IMR-90 (cell line): ENCODE measurements around the gene QDPR. TPM values are rescaled to one million over a fixed set of nuclear protein-coding genes. Genes with fewer than 3 reads are reported as not detected.

Experiments used
- ATAC-seq: fragments of 200-7000 bp; cut with Tn5 transposase; 2 replicates; pipeline ENCODE4 v1.9.1; 2020; ENCODE audit warnings: low read depth, mild to moderate bottlenecking, moderate library complexity
- BruUV-seq: library from RNA; stranded (reverse); fragments of 400-500 nt; replicated peaks from 2 replicates; lab custom pipeline; 2021; lab: Mats Ljungman, UMichigan
- CTCF ChIA-PET: fragments of 300-600 bp; formaldehyde crosslinking; extraction: SDS; loops from one replicate; lab custom pipeline; 2021; ENCODE audit warnings: antibody characterized with exemption; lab: Yijun Ruan, JAX
- POLR2A ChIA-PET: fragments of 300-600 bp; sonication (Branson Sonifier 250); formaldehyde crosslinking; loops from one replicate; lab custom pipeline; 2022; ENCODE audit warnings: antibody characterized with exemption; ENCODE audit not compliant: unreplicated experiment; lab: Charles Lee
- DNase-seq: peaks from one replicate; pipeline ENCODE4 v3.0.0; 2013
- H2AFZ ChIP-seq: replicated peaks from 2 replicates; pipeline ENCODE3; 2013; ENCODE audit warnings: low read length, mild to moderate bottlenecking; ENCODE audit not compliant: poor library complexity
- H2AK5ac ChIP-seq: 2 replicates; pipeline ENCODE4 v1.6.1; 2013; ENCODE audit warnings: low read depth, low read length, inconsistent platforms
- H2AK9ac ChIP-seq: replicated peaks from 2 replicates; pipeline ENCODE3; 2013; ENCODE audit warnings: mild to moderate bottlenecking, low read depth, low read length, moderate library complexity; ENCODE audit not compliant: poor library complexity
- H2BK120ac ChIP-seq: 2 replicates; pipeline ENCODE4 v1.6.1; 2013; ENCODE audit warnings: low read depth, low read length, inconsistent platforms
- H2BK15ac ChIP-seq: 3 replicates; pipeline ENCODE4 v1.6.1; 2013; ENCODE audit warnings: low read depth, low read length, inconsistent platforms
- H2BK20ac ChIP-seq: 2 replicates; pipeline ENCODE4 v1.6.1; 2013; ENCODE audit warnings: low read depth, mild to moderate bottlenecking, inconsistent platforms, low read length, moderate library complexity
- H2BK5ac ChIP-seq: 2 replicates; pipeline ENCODE4 v1.6.1; 2013; ENCODE audit warnings: mild to moderate bottlenecking, low read depth, low read length, inconsistent platforms; ENCODE audit not compliant: poor library complexity, severe bottlenecking
- H3K14ac ChIP-seq: replicated peaks from 2 replicates; pipeline ENCODE4 v1.6.1; 2013; ENCODE audit warnings: low read depth, low read length, inconsistent platforms
- H3K18ac ChIP-seq: 2 replicates; pipeline ENCODE4 v1.6.1; 2013; ENCODE audit warnings: low read depth, low read length, control low read depth
- H3K23ac ChIP-seq: 2 replicates; pipeline ENCODE4 v1.6.1; 2013; ENCODE audit warnings: low read depth, low read length, inconsistent platforms
- H3K27ac ChIP-seq: 2 replicates; pipeline ENCODE4 v1.5.1; 2013; ENCODE audit warnings: mild to moderate bottlenecking, control low read depth, low read length; ENCODE audit not compliant: insufficient read depth
- H3K27me3 ChIP-seq: 2 replicates; pipeline ENCODE4 v1.6.1; 2013; ENCODE audit warnings: low read length; ENCODE audit not compliant: control insufficient read depth, insufficient read depth
- H3K36me3 ChIP-seq: 2 replicates; pipeline ENCODE4 v1.6.1; 2013; ENCODE audit warnings: low read length, mixed read lengths; ENCODE audit not compliant: control insufficient read depth, insufficient read depth
- H3K4ac ChIP-seq: 2 replicates; pipeline ENCODE4 v1.6.1; 2013; ENCODE audit warnings: low read depth, low read length, inconsistent platforms
- H3K4me1 ChIP-seq: 2 replicates; pipeline ENCODE4 v1.6.1; 2013; ENCODE audit warnings: low read length, mixed read lengths; ENCODE audit not compliant: control insufficient read depth, insufficient read depth
- H3K4me2 ChIP-seq: 2 replicates; pipeline ENCODE4 v1.6.1; 2013; ENCODE audit warnings: low read depth, mild to moderate bottlenecking, control low read depth, low read length, moderate library complexity
- H3K4me3 ChIP-seq: 2 replicates; pipeline ENCODE4 v1.5.1; 2013; ENCODE audit warnings: low read depth, mild to moderate bottlenecking, control low read depth, low read length, moderate library complexity; ENCODE audit not compliant: insufficient read depth
- H3K56ac ChIP-seq: 2 replicates; pipeline ENCODE4 v1.6.1; 2013; ENCODE audit warnings: low read length, inconsistent platforms; ENCODE audit not compliant: insufficient read depth; ENCODE audit errors: extremely low read depth
- H3K79me1 ChIP-seq, 2 experiments: 2 replicates each; pipeline ENCODE4 v1.6.1; 2013; ENCODE audit warnings: low read length in 2 of 2, inconsistent platforms in 1 of 2, low read depth in 1 of 2
- H3K9ac ChIP-seq: 2 replicates; pipeline ENCODE4 v1.6.1; 2013; ENCODE audit warnings: low read depth, low read length, control low read depth
- H3K9me1 ChIP-seq: 2 replicates; pipeline ENCODE4 v1.6.1; 2013; ENCODE audit warnings: low read length, inconsistent platforms; ENCODE audit not compliant: insufficient read depth
- H3K9me3 ChIP-seq: 2 replicates; pipeline ENCODE4 v1.6.1; 2013; ENCODE audit warnings: low read length; ENCODE audit not compliant: control insufficient read depth, insufficient read depth
- H4K20me1 ChIP-seq: 2 replicates; pipeline ENCODE4 v1.6.1; 2013; ENCODE audit warnings: low read length, inconsistent platforms; ENCODE audit not compliant: insufficient read depth
- H4K5ac ChIP-seq: 2 replicates; pipeline ENCODE4 v1.6.1; 2013; ENCODE audit warnings: mild to moderate bottlenecking, low read depth, low read length, control low read depth
- H4K8ac ChIP-seq, 2 experiments: 2 replicates each; pipeline ENCODE4 v1.6.1; 2013; ENCODE audit warnings: low read depth in 2 of 2, low read length in 2 of 2, control low read depth in 1 of 2, inconsistent platforms in 1 of 2
- H4K91ac ChIP-seq: 2 replicates; pipeline ENCODE4 v1.6.1; 2013; ENCODE audit warnings: low read depth, low read length, inconsistent platforms; ENCODE audit not compliant: insufficient read depth
- BHLHE40 ChIP-seq: fragments of 150-350 bp; IDR thresholded peaks from 2 replicates; pipeline ENCODE4 v1.6.1; 2016; ENCODE audit warnings: mild to moderate bottlenecking, low read depth, low read length
- CEBPB ChIP-seq: IDR thresholded peaks from 2 replicates; pipeline ENCODE4 v1.6.1; 2012; ENCODE audit warnings: low read depth, low read length, improper control_type of control experiment
- CHD1 ChIP-seq: IDR thresholded peaks from 2 replicates; pipeline ENCODE4 v1.6.1; 2012; ENCODE audit warnings: low read depth, low read length, improper control_type of control experiment
- CTCF ChIP-seq: conservative IDR thresholded peaks from 2 replicates; pipeline ENCODE4 v1.5.1; 2012; ENCODE audit warnings: mild to moderate bottlenecking, low read depth, low read length, improper control_type of control experiment
- FOS ChIP-seq: fragments of 150-350 bp; IDR thresholded peaks from 2 replicates; pipeline ENCODE4 v1.6.1; 2016; ENCODE audit warnings: low read depth, low read length
- MAFK ChIP-seq: IDR thresholded peaks from 2 replicates; pipeline ENCODE4 v1.6.1; 2012; ENCODE audit warnings: low read depth, low read length, improper control_type of control experiment
- MAZ ChIP-seq: IDR thresholded peaks from 2 replicates; pipeline ENCODE4 v1.6.1; 2012; ENCODE audit warnings: low read depth, mild to moderate bottlenecking, low read length, improper control_type of control experiment, moderate library complexity, borderline replicate concordance
- MXI1 ChIP-seq: IDR thresholded peaks from 2 replicates; pipeline ENCODE4 v1.6.1; 2012; ENCODE audit warnings: low read depth, mild to moderate bottlenecking, low read length, moderate library complexity, borderline replicate concordance
- NFE2L2 ChIP-seq: fragments of 150-350 bp; IDR thresholded peaks from 2 replicates; pipeline ENCODE4 v1.6.1; 2016; ENCODE audit warnings: low read depth, mild to moderate bottlenecking, low read length
- POLR2A ChIP-seq: IDR thresholded peaks from 2 replicates; pipeline ENCODE4 v1.6.1; 2012; ENCODE audit warnings: mild to moderate bottlenecking, low read depth, low read length
- RAD21 ChIP-seq: IDR thresholded peaks from 2 replicates; pipeline ENCODE4 v1.6.1; 2012; ENCODE audit warnings: low read length, improper control_type of control experiment
- RFX5 ChIP-seq: IDR thresholded peaks from 2 replicates; pipeline ENCODE4 v1.8.0; 2012; ENCODE audit warnings: low read depth, mild to moderate bottlenecking, low read length, moderate library complexity
- SMC3 ChIP-seq: fragments of 150-350 bp; IDR thresholded peaks from 2 replicates; pipeline ENCODE4 v1.6.1; 2016; ENCODE audit warnings: low read depth, mild to moderate bottlenecking, antibody characterized with exemption, low read length, moderate library complexity
- USF2 ChIP-seq: fragments of 150-350 bp; IDR thresholded peaks from 2 replicates; pipeline ENCODE4 v1.6.1; 2017; ENCODE audit warnings: mild to moderate bottlenecking, antibody characterized with exemption, low read length, low read depth
- WGBS, 2 experiments: methylation state at CpG; one replicate each; pipeline versions ENCODE4 v1.1.5 to v1.1.7; 2013; ENCODE audit warnings: missing lambda C conversion rate in 2 of 2; ENCODE audit not compliant: insufficient read length in 1 of 2; ENCODE audit errors: extremely low coverage in 2 of 2; 5-methylcytosine and 5-hydroxymethylcytosine counted together
- dilution Hi-C: fragments of 300-500 bp; cut with HindIII; formaldehyde crosslinking; loops from one replicate; pipeline ENCODE4 v1.14.3; 2018; ENCODE audit warnings: low sequenced_read_pairs; ENCODE audit not compliant: unreplicated experiment
- in situ Hi-C: fragments of 300-500 bp; cut with MboI; formaldehyde crosslinking; loops from 3 replicates; pipeline ENCODE4 v1.14.3; 2019; ENCODE audit warnings: low sequenced_read_pairs, inconsistent platforms, mixed read lengths
- intact Hi-C: fragments of 100-400 bp; cut with micrococcal nuclease; formaldehyde crosslinking; loops from 2 replicates; pipeline ENCODE4 v1.10.0; 2022
- polyA plus RNA-seq, 3 experiments: library from polyadenylated mRNA; depleted of rRNA; stranded (reverse); fragments of >200 nt; gene quantifications; 2 replicates each; pipeline ENCODE4 v1.2.3, GENCODE V29; 2012; ENCODE audit warnings: low replicate concordance in 1 of 3
- total RNA-seq: library from RNA; depleted of rRNA; stranded (reverse); fragments of >200 nt; gene quantifications from 2 replicates; pipeline ENCODE4 v1.2.3, GENCODE V29; 2012
- TF ChIP-seq, protein P1 (sequence below): fragments of 150-350 bp; IDR thresholded peaks from 2 replicates; pipeline ENCODE4 v1.6.1; 2016; ENCODE audit warnings: low read depth, mild to moderate bottlenecking, low read length, moderate library complexity, borderline replicate concordance

The QDPR gene
- total and polyA plus RNA-seq, 2 of the 4 experiments (the other 2 are of a cell fraction), result 10.4 to 31.1 TPM

DNA sequence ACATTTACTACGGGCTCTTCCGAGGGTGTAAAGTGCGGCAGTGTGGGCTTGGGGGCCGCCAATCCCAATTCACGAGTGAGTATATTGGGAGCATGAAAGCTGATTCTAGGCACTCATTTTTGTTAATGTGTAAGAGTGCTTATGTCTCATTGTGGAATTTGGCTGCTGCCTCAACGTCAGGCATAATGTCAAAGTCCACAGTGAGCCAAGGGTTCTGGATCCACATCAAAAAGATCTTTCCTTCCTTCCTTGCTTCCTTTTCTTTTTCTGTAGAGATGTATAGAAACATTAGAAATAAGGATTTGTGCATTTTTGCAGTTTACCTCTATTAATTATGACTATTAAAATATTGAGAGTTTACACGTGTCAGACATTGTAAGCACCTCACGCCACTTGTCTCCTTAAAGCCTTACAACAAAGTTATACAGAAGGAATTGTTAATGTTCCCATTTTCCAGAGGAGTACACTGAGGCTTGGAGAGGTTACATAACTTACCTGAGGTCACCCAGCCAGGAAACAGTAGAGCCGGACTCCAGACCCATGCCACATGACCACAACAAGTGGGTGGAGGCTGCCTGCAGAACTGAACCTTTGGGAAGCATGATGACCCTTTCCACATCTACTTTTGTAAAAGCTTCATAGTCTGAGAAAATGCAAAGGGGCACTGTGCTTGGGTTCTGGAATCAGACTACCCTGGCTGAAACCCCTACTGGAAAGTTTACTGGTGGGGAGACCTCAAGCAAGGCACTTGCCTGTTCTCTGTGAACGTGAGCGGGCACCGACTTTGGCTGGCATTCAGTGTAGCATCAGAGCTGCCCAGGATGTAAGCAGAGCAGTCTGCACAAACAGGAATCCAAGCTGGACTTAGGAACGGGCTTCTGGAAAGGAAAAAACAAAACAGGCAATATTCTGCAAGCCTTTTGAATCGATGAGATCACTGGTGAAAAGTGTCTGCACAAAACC lies 3.8 kb upstream of the QDPR start:
- dilution Hi-C loops, result no loop called here
- TF ChIP-seq CEBPB (no peak), RFX5 (no peak), POLR2A (no peak), USF2 (no peak), BHLHE40 (no peak), MXI1 (no peak), SMC3 (no peak), MAZ (no peak), CTCF (no peak), FOS (no peak), MAFK (no peak), RAD21 (no peak), CHD1 (no peak), NFE2L2 (no peak)
- TF ChIP-seq, protein P1, sequence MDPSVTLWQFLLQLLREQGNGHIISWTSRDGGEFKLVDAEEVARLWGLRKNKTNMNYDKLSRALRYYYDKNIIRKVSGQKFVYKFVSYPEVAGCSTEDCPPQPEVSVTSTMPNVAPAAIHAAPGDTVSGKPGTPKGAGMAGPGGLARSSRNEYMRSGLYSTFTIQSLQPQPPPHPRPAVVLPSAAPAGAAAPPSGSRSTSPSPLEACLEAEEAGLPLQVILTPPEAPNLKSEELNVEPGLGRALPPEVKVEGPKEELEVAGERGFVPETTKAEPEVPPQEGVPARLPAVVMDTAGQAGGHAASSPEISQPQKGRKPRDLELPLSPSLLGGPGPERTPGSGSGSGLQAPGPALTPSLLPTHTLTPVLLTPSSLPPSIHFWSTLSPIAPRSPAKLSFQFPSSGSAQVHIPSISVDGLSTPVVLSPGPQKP, result no peak

More for the DNA sequence above, 3.8 kb upstream of the QDPR start:
- H2AK5ac ChIP-seq, result no peak overlapping the region
- H4K5ac ChIP-seq, result no peak overlapping the region
- H3K4me1 ChIP-seq, result peaks cover 2% of the 10 kb centered on the region; the same call in 1 of the 2 replicates
- no peak overlapping the region for H4K91ac ChIP-seq
- BruUV-seq, result no TSS peak
- POLR2A ChIA-PET, result no interaction called here
- intact Hi-C loops, result no loop called here
- H3K36me3 ChIP-seq, result no peaks in the 10 kb centered on the region
- H3K23ac ChIP-seq, result no peak overlapping the region
- DNase-seq (no peak), ATAC-seq (no peak)
- H2BK120ac ChIP-seq, result no peak overlapping the region
- no peak overlapping the region for H2BK20ac ChIP-seq
- H3K14ac ChIP-seq, result no peak overlapping the region
- H3K27ac ChIP-seq, result no peak overlapping the region
- H3K4ac ChIP-seq, result no peak overlapping the region
- no peak overlapping the region for H3K4me2 ChIP-seq
- H3K9me1 ChIP-seq, result no peaks in the 10 kb centered on the region
- CTCF ChIA-PET, result no interaction called here
- no peak overlapping the region for H2AFZ ChIP-seq
- no peaks in the 10 kb centered on the region for H4K20me1 ChIP-seq
- no peak overlapping the region for H2AK9ac ChIP-seq
- no peak overlapping the region for H3K9ac ChIP-seq
- in situ Hi-C loops, result no loop called here
- WGBS, 2 experiments, result 90% methylated on average over 4 of the region's 14 CpGs; no CpG with 5 or more reads in 1 of the 2 experiments
- peaks cover 7 to 9% of the 10 kb centered on the region in 2 experiments; a peak in 2 of 4 replicates for H3K79me1 ChIP-seq
- no peak overlapping the region for H3K4me3 ChIP-seq
- H3K27me3 ChIP-seq, result peaks cover 29% of the 10 kb centered on the region
- no peak overlapping the region for H3K18ac ChIP-seq
- no peak overlapping the region for H4K8ac ChIP-seq
- H3K9me3 ChIP-seq, result no peaks in the 10 kb centered on the region
- H3K56ac ChIP-seq, result no peak overlapping the region
- no peak overlapping the region for H2BK5ac ChIP-seq
- no peak overlapping the region for H2BK15ac ChIP-seq
